Endothelial cell of umbilical vein (primary cell): Measurements from ENCODE around the gene FHIT. TPM values are rescaled to one million over a fixed set of nuclear protein-coding genes. Genes with fewer than 3 reads are reported as not detected.

Experiments
- BruUV-seq: library from RNA; stranded (reverse); fragments of 400-500 nt; replicated peaks from 2 replicates; lab custom pipeline; 2021; lab: Mats Ljungman, UMichigan
- CTCF ChIA-PET: fragments of 300-600, 350-600 bp; sonication (Branson Sonifier 250); formaldehyde crosslinking; loops from one replicate; lab custom pipeline; 2021; ENCODE audit warnings: antibody characterized with exemption, inconsistent platforms; lab: Charles Lee
- POLR2A ChIA-PET: fragments of 300-600, 350-600 bp; sonication (Branson Sonifier 250); formaldehyde crosslinking; loops from one replicate; lab custom pipeline; 2021; ENCODE audit warnings: antibody characterized with exemption, inconsistent platforms; lab: Charles Lee
- DNase-seq: peaks from one replicate; pipeline ENCODE4 v3.0.0-alpha.2; 2011; ENCODE audit warnings: low read depth, low spot score
- FAIRE-seq: peaks from 2 replicates; lab custom pipeline; 2011; peaks lifted over from hg19 to GRCh38; lab: Jason Lieb, UNC
- H2AFZ ChIP-seq: 2 replicates; pipeline ENCODE4 v1.6.0; 2012; ENCODE audit warnings: low read depth, low read length, control low read depth, inconsistent platforms
- H3K27ac ChIP-seq: 2 replicates; pipeline ENCODE4 v1.5.1; 2011; ENCODE audit warnings: low read depth, mild to moderate bottlenecking, control low read depth, low read length, moderate library complexity; ENCODE audit not compliant: insufficient read depth
- H3K27me3 ChIP-seq, 2 experiments: 2 replicates each; pipeline versions ENCODE4 v1.6.0 to v1.6.1; 2011; ENCODE audit warnings: low read length in 2 of 2, mixed read lengths in 1 of 2; ENCODE audit not compliant: control insufficient read depth in 2 of 2, insufficient read depth in 2 of 2
- H3K36me3 ChIP-seq, 2 experiments: 2 replicates in 1 of 2; 3 replicates in 1 of 2; pipeline ENCODE4 v1.5.1; 2011; ENCODE audit warnings: low read length in 2 of 2, mild to moderate bottlenecking in 1 of 2, moderate library complexity in 1 of 2; ENCODE audit not compliant: control insufficient read depth in 2 of 2, insufficient read depth in 2 of 2; ENCODE audit errors: extremely low read depth in 1 of 2
- H3K4me1 ChIP-seq: 3 replicates; pipeline ENCODE4 v1.5.1; 2011; ENCODE audit warnings: mild to moderate bottlenecking, low read length; ENCODE audit not compliant: control insufficient read depth, insufficient read depth; ENCODE audit errors: extremely low read depth
- H3K4me2 ChIP-seq: 2 replicates; pipeline ENCODE4 v1.6.1; 2011; ENCODE audit warnings: low read length, control low read depth, mixed read lengths; ENCODE audit not compliant: insufficient read depth
- H3K4me3 ChIP-seq, 3 experiments: fragments of 200-600 bp in 1 of 3; sonication (generic), shearing (Covaris generic) in 1 of 3; replicated peaks in 1 of 3; 2 replicates each; pipeline ENCODE4 v1.5.1; 2011 to 2016; ENCODE audit warnings: control low read depth in 3 of 3, low read length in 3 of 3, mild to moderate bottlenecking in 2 of 3, inconsistent platforms in 1 of 3, low read depth in 1 of 3, moderate library complexity in 1 of 3; ENCODE audit not compliant: insufficient read depth in 1 of 3
- H3K79me2 ChIP-seq: 2 replicates; pipeline ENCODE4 v1.6.0; 2012; ENCODE audit warnings: low read length, inconsistent platforms; ENCODE audit not compliant: control insufficient read depth, insufficient read depth
- H3K9ac ChIP-seq: replicated peaks from 2 replicates; pipeline ENCODE3; 2011; ENCODE audit warnings: low read length, control low read depth; ENCODE audit not compliant: insufficient read depth; ENCODE audit errors: extremely low read depth
- H3K9me1 ChIP-seq: replicated peaks from 3 replicates; pipeline ENCODE4 v1.6.0; 2011; ENCODE audit warnings: mild to moderate bottlenecking, low read length; ENCODE audit not compliant: control insufficient read depth, insufficient read depth; ENCODE audit errors: extremely low read depth
- H3K9me3 ChIP-seq: replicated peaks from 2 replicates; pipeline ENCODE4 v1.5.1; 2012; ENCODE audit warnings: low read length, inconsistent platforms; ENCODE audit not compliant: control insufficient read depth, insufficient read depth
- H4K20me1 ChIP-seq: replicated peaks from 2 replicates; pipeline ENCODE3; 2011; ENCODE audit warnings: mild to moderate bottlenecking, low read length; ENCODE audit not compliant: control insufficient read depth, insufficient read depth; ENCODE audit errors: extremely low read depth
- CTCF ChIP-seq, 2 donors: IDR thresholded peaks; 1 replicate in 1 of 2; 2 replicates in 1 of 2; pipeline ENCODE4 v1.5.1; 2011; ENCODE audit warnings: low read length in 2 of 2, mild to moderate bottlenecking in 2 of 2, moderate library complexity in 2 of 2, control low read depth in 1 of 2, inconsistent platforms in 1 of 2, low read depth in 1 of 2; ENCODE audit not compliant: insufficient read depth in 1 of 2; ENCODE audit errors: extremely low read depth in 1 of 2
- EZH2 ChIP-seq: IDR thresholded peaks from 2 replicates; pipeline ENCODE4 v1.6.1; 2012; ENCODE audit warnings: borderline replicate concordance, low read depth, mild to moderate bottlenecking, moderate library complexity, low read length, inconsistent platforms; ENCODE audit not compliant: severe bottlenecking
- FOS ChIP-seq: IDR thresholded peaks from 2 replicates; pipeline ENCODE4 v1.6.1; 2011; ENCODE audit warnings: mild to moderate bottlenecking, low read length, moderate library complexity, borderline replicate concordance; ENCODE audit not compliant: insufficient read depth
- GATA2 ChIP-seq: IDR thresholded peaks from 2 replicates; pipeline ENCODE4 v1.7.0; 2011; ENCODE audit warnings: low read depth, mild to moderate bottlenecking, moderate library complexity, mixed read lengths, low read length; ENCODE audit not compliant: insufficient read length, insufficient read depth
- JUN ChIP-seq: IDR thresholded peaks from 2 replicates; pipeline ENCODE4 v1.6.1; 2011; ENCODE audit warnings: borderline replicate concordance, low read depth; ENCODE audit not compliant: insufficient read length, insufficient read depth
- MAX ChIP-seq: IDR thresholded peaks from 2 replicates; pipeline ENCODE4 v1.6.1; 2011; ENCODE audit not compliant: insufficient read depth, insufficient read length
- MYC ChIP-seq: IDR thresholded peaks from one replicate; pipeline ENCODE4 v1.6.1; 2011; ENCODE audit warnings: mild to moderate bottlenecking, low read depth, low read length
- POLR2A ChIP-seq: IDR thresholded peaks from 2 replicates; pipeline ENCODE4 v1.6.1; 2012; ENCODE audit warnings: low read depth, mild to moderate bottlenecking, control low read depth, low read length
- POLR2AphosphoS5 ChIP-seq: IDR thresholded peaks from 2 replicates; pipeline ENCODE4 v1.6.1; 2012; ENCODE audit warnings: low read depth, mild to moderate bottlenecking, control low read depth, low read length, moderate library complexity; ENCODE audit not compliant: insufficient read depth
- dilution Hi-C: fragments of 300-500 bp; cut with MboI; formaldehyde crosslinking; loops from one replicate; pipeline ENCODE4 v1.15.0; 2019; ENCODE audit warnings: low sequenced_read_pairs; ENCODE audit not compliant: extremely low pct_ligation_motif_present
- intact Hi-C: fragments of 100-400 bp; cut with micrococcal nuclease; formaldehyde crosslinking; loops from one replicate; pipeline ENCODE4 v1.10.0; 2022
- polyA plus RNA-seq, 4 experiments: library from polyadenylated mRNA; depleted of rRNA in 3 of 4; stranded (reverse) in 3 of 4; unstranded in 1 of 4; fragments of >200 nt; gene quantifications; 2 replicates each; pipeline versions ENCODE4 v1.2.1 to v1.2.3, GENCODE V29; 2011 to 2012; ENCODE audit warnings: missing spikeins in 1 of 4
- total RNA-seq: library from RNA; stranded (reverse); gene quantifications from 2 replicates; pipeline ENCODE4 v1.2.3, GENCODE V29; 2021

Gene FHIT
- total and polyA plus RNA-seq, 2 donors (not counting 3 experiments of a cell fraction or from before 2014, with no cell fraction given), result 0.47 to 2.2 TPM

- no peak overlapping the region for H3K9ac ChIP-seq
- no peak overlapping the region for H3K4me2 ChIP-seq
- TF ChIP-seq POLR2A (no peak), EZH2 (no peak), FOS (no peak), CTCF (IDR thresholded peaks at IDR 0.05; ENCODE audit: extremely low read depth in 1 of 2, insufficient read depth in 1 of 2, low read depth in 1 of 2, low read length in 2 of 2) (no peak), MAX (no peak), GATA2 (no peak), MYC (no peak), POLR2AphosphoS5 (no peak), JUN (no peak)
- no peaks in the 10 kb centered on the region for H4K20me1 ChIP-seq
- no peaks in the 10 kb centered on the region for H3K79me2 ChIP-seq
- intact Hi-C loops, result no loop called here
- BruUV-seq, result no TSS peak
- ChIA-PET CTCF (no interaction called here), POLR2A (no interaction called here)
- H3K27ac ChIP-seq, result no peak overlapping the region
- H3K36me3 ChIP-seq, result no peaks in the 10 kb centered on the region
- no peak for FAIRE-seq
- H3K9me1 ChIP-seq, result no peaks in the 10 kb centered on the region
- H3K27me3 ChIP-seq, result no peaks in the 10 kb centered on the region
- no peak overlapping the region for H2AFZ ChIP-seq
- dilution Hi-C loops, result no loop called here
- DNase-seq, result no peak
- no peaks in the 10 kb centered on the region for H3K9me3 ChIP-seq
- H3K4me3 ChIP-seq, result no peak overlapping the region
- no peaks in the 10 kb centered on the region for H3K4me1 ChIP-seq
Measured at GRCh38 chr3:60703008-60703407, 548.2 kb downstream of the FHIT start.
